WTC11 (cell line): ENCODE results near the gene CKAP2L. TPM values are rescaled to one million over a fixed set of nuclear protein-coding genes. Genes with fewer than 3 reads are reported as not detected.

ENCODE experiments used
- ATAC-seq: fragments of 200-7000 bp; cut with Tn5 transposase; 2 replicates; pipeline ENCODE4 v1.10.0; 2021; ENCODE audit warnings: mild to moderate bottlenecking, moderate library complexity
- CTCF ChIA-PET: fragments of 300-600 bp; sonication (Branson Sonifier 250); formaldehyde crosslinking; loops from one replicate; lab custom pipeline; 2021; ENCODE audit warnings: antibody characterized with exemption; lab: Charles Lee
- POLR2A ChIA-PET: fragments of 350-600 bp; sonication (Branson Sonifier 250); formaldehyde crosslinking; loops from one replicate; lab custom pipeline; 2021; ENCODE audit warnings: antibody characterized with exemption; lab: Charles Lee
- DNase-seq: peaks from one replicate; pipeline ENCODE4 v3.0.0; 2021; ENCODE audit warnings: low spot score
- H3K27ac Mint-ChIP-seq: 2 replicates; pipeline ENCODE4 v1.8.0; 2021; ENCODE audit warnings: mixed read lengths
- H3K27me3 Mint-ChIP-seq: 2 replicates; pipeline ENCODE4 v1.8.0; 2021; ENCODE audit warnings: low read depth, mild to moderate bottlenecking, moderate library complexity, mixed read lengths
- H3K36me3 Mint-ChIP-seq: 2 replicates; pipeline ENCODE4 v1.8.0; 2021; ENCODE audit warnings: mixed read lengths
- H3K4me1 Mint-ChIP-seq: 2 replicates; pipeline ENCODE4 v1.8.0; 2022; ENCODE audit warnings: mixed read lengths
- H3K4me3 Mint-ChIP-seq: 2 replicates; pipeline ENCODE4 v1.8.0; 2021; ENCODE audit warnings: mild to moderate bottlenecking, moderate library complexity, mixed read lengths
- H3K9me3 Mint-ChIP-seq: 2 replicates; pipeline ENCODE4 v1.8.0; 2021; ENCODE audit warnings: mixed read lengths
- AR ChIP-seq: fragments of 250-450 bp; sonication (Bioruptor Pico); IDR thresholded peaks from 2 replicates; pipeline ENCODE4 v1.9.0; 2021; ENCODE audit warnings: mild to moderate bottlenecking
- CDX4 ChIP-seq: fragments of 250-450 bp; sonication (Bioruptor Pico); IDR thresholded peaks from 2 replicates; pipeline ENCODE4 v1.9.0; 2021; ENCODE audit warnings: moderate library complexity, mild to moderate bottlenecking, inconsistent platforms, borderline replicate concordance
- CREB1 ChIP-seq: sonication (generic); formaldehyde crosslinking; IDR thresholded peaks from 2 replicates; pipeline ENCODE4 v1.8.0; 2023; ENCODE audit warnings: mild to moderate bottlenecking, missing genetic modification reagents
- ELF4 ChIP-seq: sonication (generic); formaldehyde crosslinking; IDR thresholded peaks from 2 replicates; pipeline ENCODE4 v1.8.1; 2022; ENCODE audit warnings: low read depth, mild to moderate bottlenecking, moderate library complexity, missing genetic modification reagents
- ESRRA ChIP-seq: sonication (generic); formaldehyde crosslinking; IDR thresholded peaks from 2 replicates; pipeline ENCODE4 v1.8.1; 2022; ENCODE audit warnings: mild to moderate bottlenecking, missing genetic modification reagents, borderline replicate concordance
- ETV6 ChIP-seq: sonication (generic); formaldehyde crosslinking; IDR thresholded peaks from 2 replicates; pipeline ENCODE4 v1.8.1; 2022; ENCODE audit warnings: mild to moderate bottlenecking, missing genetic modification reagents
- FOXP1 ChIP-seq: sonication (generic); formaldehyde crosslinking; IDR thresholded peaks from 2 replicates; pipeline ENCODE4 v1.8.0; 2022; ENCODE audit warnings: missing genetic modification reagents, mild to moderate bottlenecking, moderate library complexity, borderline replicate concordance
- JAZF1 ChIP-seq: fragments of 250-450 bp; sonication (Bioruptor Pico); IDR thresholded peaks from 2 replicates; pipeline ENCODE4 v1.9.0; 2021; ENCODE audit warnings: moderate library complexity, mild to moderate bottlenecking, inconsistent platforms
- MAX ChIP-seq: sonication (generic); formaldehyde crosslinking; IDR thresholded peaks from 2 replicates; pipeline ENCODE4 v1.8.0; 2022; ENCODE audit warnings: mild to moderate bottlenecking, missing genetic modification reagents
- PRRX2 ChIP-seq: fragments of 250-450 bp; sonication (Bioruptor Pico); IDR thresholded peaks from 2 replicates; pipeline ENCODE4 v1.8.0; 2021; ENCODE audit warnings: mild to moderate bottlenecking
- SOX15 ChIP-seq: fragments of 250-450 bp; sonication (Bioruptor Pico); IDR thresholded peaks from 2 replicates; pipeline ENCODE4 v1.9.0; 2021; ENCODE audit warnings: mild to moderate bottlenecking
- TCF7 ChIP-seq: sonication (generic); formaldehyde crosslinking; IDR thresholded peaks from 2 replicates; pipeline ENCODE4 v1.8.0; 2022; ENCODE audit warnings: mild to moderate bottlenecking, low read depth, missing genetic modification reagents, moderate library complexity
- TEAD1 ChIP-seq: sonication (generic); formaldehyde crosslinking; IDR thresholded peaks from 2 replicates; pipeline ENCODE4 v1.8.0; 2022; ENCODE audit warnings: mild to moderate bottlenecking, missing genetic modification reagents
- TEAD4 ChIP-seq: sonication (generic); formaldehyde crosslinking; IDR thresholded peaks from 2 replicates; pipeline ENCODE4 v1.8.0; 2022; ENCODE audit warnings: mild to moderate bottlenecking, missing genetic modification reagents
- ZBTB21 ChIP-seq: sonication (generic); formaldehyde crosslinking; IDR thresholded peaks from 2 replicates; pipeline ENCODE4 v1.8.1; 2023; ENCODE audit warnings: mild to moderate bottlenecking, missing genetic modification reagents, borderline replicate concordance
- ZNF232 ChIP-seq: sonication (generic); formaldehyde crosslinking; IDR thresholded peaks from 2 replicates; pipeline ENCODE4 v1.8.0; 2022; ENCODE audit warnings: mild to moderate bottlenecking, missing genetic modification reagents
- ZNF263 ChIP-seq: sonication (generic); formaldehyde crosslinking; IDR thresholded peaks from 2 replicates; pipeline ENCODE4 v1.8.1; 2022; ENCODE audit warnings: low read depth, mild to moderate bottlenecking, moderate library complexity, missing genetic modification reagents
- ZNF396 ChIP-seq: fragments of 250-450 bp; sonication (Bioruptor Pico); IDR thresholded peaks from 2 replicates; pipeline ENCODE4 v1.8.0; 2021; ENCODE audit warnings: mild to moderate bottlenecking, moderate library complexity, borderline replicate concordance
- ZNF423 ChIP-seq: fragments of 250-450 bp; sonication (Bioruptor Pico); IDR thresholded peaks from 2 replicates; pipeline ENCODE4 v2.1.2; 2022; ENCODE audit warnings: mild to moderate bottlenecking, moderate library complexity
- total RNA-seq: library from RNA; stranded (reverse); gene quantifications from 3 replicates; pipeline ENCODE4 v1.2.3, GENCODE V29; 2021
- TF ChIP-seq, protein P1 (sequence below): fragments of 200-600 bp; IDR thresholded peaks from 2 replicates; pipeline ENCODE4 v1.8.0; 2022; ENCODE audit warnings: antibody characterized with exemption
- TF ChIP-seq, protein P2 (sequence below): sonication (generic); formaldehyde crosslinking; IDR thresholded peaks from 2 replicates; pipeline ENCODE4 v1.8.1; 2022; ENCODE audit warnings: missing genetic modification reagents, borderline replicate concordance
- TF ChIP-seq, protein P3 (sequence below): sonication (generic); formaldehyde crosslinking; IDR thresholded peaks from 2 replicates; pipeline ENCODE4 v1.8.0; 2023; ENCODE audit warnings: missing genetic modification reagents, mild to moderate bottlenecking, borderline replicate concordance

The CKAP2L gene
- total RNA-seq, 1 experiment from 2014 or later = 25.6 TPM

- no peak for TF ChIP-seq ZBTB21
Observed at GRCh38 chr2:112730791-112731190, 33.6 kb downstream of the CKAP2L start (continued).

DNA sequence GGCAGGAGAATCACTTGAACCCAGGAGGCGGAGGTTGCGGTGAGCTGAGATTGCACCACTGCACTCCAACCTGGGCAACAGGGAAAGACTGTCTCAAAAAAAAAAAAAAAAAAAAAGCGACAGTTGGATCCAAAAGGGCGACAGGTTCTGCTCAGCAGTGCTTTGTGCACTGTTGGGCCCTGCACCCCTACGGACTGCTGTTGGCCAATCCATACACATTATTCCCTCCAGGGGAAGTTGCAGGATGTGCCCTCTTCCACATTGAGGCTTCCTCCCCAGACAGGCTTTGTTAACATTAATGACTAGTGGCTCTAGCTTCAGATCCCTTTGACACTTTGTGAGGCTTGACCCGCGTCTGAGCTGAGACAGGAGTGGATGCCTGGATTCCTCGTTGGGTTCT is 34.2 kb downstream of the CKAP2L start:
- Mint-ChIP-seq H3K4me1 (peaks cover 8% of the 10 kb centered on the region; the same call in 1 of the 2 replicates), H3K4me3 (no peak overlapping the region), H3K9me3 (no peaks in the 10 kb centered on the region), H3K36me3 (no peaks in the 10 kb centered on the region), H3K27ac (no peak overlapping the region), H3K27me3 (no peaks in the 10 kb centered on the region)
- TF ChIP-seq AR (CRISPR knock-in tag) (no peak), SOX15 (CRISPR knock-in tag) (no peak), ZNF396 (CRISPR knock-in tag) (no peak), ELF4 (no peak), CREB1 (CRISPR knock-in tag) (no peak), ZNF232 (CRISPR knock-in tag) (no peak), TCF7 (CRISPR knock-in tag) (no peak), PRRX2 (CRISPR knock-in tag) (no peak), JAZF1 (no peak), ETV6 (CRISPR knock-in tag) (no peak), TEAD4 (CRISPR knock-in tag) (no peak)
- TF ChIP-seq, protein P1, sequence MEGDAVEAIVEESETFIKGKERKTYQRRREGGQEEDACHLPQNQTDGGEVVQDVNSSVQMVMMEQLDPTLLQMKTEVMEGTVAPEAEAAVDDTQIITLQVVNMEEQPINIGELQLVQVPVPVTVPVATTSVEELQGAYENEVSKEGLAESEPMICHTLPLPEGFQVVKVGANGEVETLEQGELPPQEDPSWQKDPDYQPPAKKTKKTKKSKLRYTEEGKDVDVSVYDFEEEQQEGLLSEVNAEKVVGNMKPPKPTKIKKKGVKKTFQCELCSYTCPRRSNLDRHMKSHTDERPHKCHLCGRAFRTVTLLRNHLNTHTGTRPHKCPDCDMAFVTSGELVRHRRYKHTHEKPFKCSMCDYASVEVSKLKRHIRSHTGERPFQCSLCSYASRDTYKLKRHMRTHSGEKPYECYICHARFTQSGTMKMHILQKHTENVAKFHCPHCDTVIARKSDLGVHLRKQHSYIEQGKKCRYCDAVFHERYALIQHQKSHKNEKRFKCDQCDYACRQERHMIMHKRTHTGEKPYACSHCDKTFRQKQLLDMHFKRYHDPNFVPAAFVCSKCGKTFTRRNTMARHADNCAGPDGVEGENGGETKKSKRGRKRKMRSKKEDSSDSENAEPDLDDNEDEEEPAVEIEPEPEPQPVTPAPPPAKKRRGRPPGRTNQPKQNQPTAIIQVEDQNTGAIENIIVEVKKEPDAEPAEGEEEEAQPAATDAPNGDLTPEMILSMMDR = no peak
- ChIA-PET POLR2A (no interaction called here), CTCF (interaction anchor here (1.1 to 6.3 kb wide), 6 partner anchors 19 to 228 kb away, joined by 3 to 64 read pairs (median 4); partner anchors contain the start of gene SLC20A1)
- DNase-seq = no peak
- ATAC-seq = no peak

DNA sequence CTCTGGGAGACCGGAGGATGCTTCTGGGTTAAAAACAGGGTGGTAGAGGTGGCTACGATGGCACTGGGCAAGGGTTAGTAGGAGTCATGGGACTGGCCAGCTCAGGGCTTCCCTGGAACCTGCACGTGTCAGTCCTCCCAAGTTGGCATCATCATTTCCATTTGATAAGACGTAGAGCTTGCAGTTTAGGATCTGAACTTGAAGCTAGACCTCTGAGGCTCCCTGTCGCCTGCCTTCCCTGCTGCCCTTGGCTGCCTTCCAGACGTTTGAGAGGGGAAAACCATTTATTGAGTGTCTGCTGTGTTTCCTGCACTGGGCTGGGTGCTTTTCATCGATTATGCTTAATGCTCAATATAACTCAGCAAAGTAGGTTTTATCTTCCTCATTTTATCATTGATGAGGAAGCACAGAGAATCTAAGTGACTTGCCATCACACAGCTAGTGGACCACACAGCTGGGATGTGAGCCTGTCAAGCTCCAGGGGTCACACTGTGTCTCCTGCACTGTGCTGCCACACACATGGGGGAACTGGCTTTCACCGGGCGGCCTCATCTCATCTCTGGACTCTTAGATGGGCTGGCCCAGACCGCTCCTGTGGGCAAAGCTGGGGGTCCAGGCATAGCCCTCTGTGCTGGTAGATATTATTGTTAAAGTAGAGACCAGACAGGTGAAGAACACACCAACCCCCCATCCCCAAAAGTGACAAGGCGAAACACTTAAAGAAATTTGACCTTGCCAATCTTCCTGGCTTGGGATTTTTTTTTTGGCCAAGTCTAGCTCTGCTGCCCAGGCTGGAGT is 35.8 kb downstream of the CKAP2L start:
- no peak for ATAC-seq
- DNase-seq = no peak
- Mint-ChIP-seq H3K4me1 (peaks cover 8% of the 10 kb centered on the region; the same call in 1 of the 2 replicates), H3K4me3 (no peak overlapping the region), H3K27ac (no peak overlapping the region), H3K9me3 (no peaks in the 10 kb centered on the region), H3K36me3 (no peaks in the 10 kb centered on the region), H3K27me3 (no peaks in the 10 kb centered on the region)
- CTCF ChIA-PET = interaction anchor here (1.2 to 8.7 kb wide), 7 partner anchors 20 to 231 kb away, joined by 3 to 143 read pairs (median 11); no protein-coding TSS in a partner anchor
- POLR2A ChIA-PET = no interaction called here
- TF ChIP-seq TEAD4 (CRISPR knock-in tag) (no peak), ESRRA (CRISPR knock-in tag) (no peak), TEAD1 (CRISPR knock-in tag) (no peak), ZNF263 (CRISPR knock-in tag) (no peak), ZNF423 (no peak), FOXP1 (CRISPR knock-in tag) (no peak), ETV6 (CRISPR knock-in tag) (no peak), CDX4 (CRISPR knock-in tag) (no peak), MAX (CRISPR knock-in tag) (no peak)
- TF ChIP-seq, protein P2, sequence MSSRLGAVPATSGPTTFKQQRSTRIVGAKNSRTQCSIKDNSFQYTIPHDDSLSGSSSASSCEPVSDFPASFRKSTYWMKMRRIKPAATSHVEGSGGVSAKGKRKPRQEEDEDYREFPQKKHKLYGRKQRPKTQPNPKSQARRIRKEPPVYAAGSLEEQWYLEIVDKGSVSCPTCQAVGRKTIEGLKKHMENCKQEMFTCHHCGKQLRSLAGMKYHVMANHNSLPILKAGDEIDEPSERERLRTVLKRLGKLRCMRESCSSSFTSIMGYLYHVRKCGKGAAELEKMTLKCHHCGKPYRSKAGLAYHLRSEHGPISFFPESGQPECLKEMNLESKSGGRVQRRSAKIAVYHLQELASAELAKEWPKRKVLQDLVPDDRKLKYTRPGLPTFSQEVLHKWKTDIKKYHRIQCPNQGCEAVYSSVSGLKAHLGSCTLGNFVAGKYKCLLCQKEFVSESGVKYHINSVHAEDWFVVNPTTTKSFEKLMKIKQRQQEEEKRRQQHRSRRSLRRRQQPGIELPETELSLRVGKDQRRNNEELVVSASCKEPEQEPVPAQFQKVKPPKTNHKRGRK (CRISPR knock-in tag) = no peak
- TF ChIP-seq, protein P3, sequence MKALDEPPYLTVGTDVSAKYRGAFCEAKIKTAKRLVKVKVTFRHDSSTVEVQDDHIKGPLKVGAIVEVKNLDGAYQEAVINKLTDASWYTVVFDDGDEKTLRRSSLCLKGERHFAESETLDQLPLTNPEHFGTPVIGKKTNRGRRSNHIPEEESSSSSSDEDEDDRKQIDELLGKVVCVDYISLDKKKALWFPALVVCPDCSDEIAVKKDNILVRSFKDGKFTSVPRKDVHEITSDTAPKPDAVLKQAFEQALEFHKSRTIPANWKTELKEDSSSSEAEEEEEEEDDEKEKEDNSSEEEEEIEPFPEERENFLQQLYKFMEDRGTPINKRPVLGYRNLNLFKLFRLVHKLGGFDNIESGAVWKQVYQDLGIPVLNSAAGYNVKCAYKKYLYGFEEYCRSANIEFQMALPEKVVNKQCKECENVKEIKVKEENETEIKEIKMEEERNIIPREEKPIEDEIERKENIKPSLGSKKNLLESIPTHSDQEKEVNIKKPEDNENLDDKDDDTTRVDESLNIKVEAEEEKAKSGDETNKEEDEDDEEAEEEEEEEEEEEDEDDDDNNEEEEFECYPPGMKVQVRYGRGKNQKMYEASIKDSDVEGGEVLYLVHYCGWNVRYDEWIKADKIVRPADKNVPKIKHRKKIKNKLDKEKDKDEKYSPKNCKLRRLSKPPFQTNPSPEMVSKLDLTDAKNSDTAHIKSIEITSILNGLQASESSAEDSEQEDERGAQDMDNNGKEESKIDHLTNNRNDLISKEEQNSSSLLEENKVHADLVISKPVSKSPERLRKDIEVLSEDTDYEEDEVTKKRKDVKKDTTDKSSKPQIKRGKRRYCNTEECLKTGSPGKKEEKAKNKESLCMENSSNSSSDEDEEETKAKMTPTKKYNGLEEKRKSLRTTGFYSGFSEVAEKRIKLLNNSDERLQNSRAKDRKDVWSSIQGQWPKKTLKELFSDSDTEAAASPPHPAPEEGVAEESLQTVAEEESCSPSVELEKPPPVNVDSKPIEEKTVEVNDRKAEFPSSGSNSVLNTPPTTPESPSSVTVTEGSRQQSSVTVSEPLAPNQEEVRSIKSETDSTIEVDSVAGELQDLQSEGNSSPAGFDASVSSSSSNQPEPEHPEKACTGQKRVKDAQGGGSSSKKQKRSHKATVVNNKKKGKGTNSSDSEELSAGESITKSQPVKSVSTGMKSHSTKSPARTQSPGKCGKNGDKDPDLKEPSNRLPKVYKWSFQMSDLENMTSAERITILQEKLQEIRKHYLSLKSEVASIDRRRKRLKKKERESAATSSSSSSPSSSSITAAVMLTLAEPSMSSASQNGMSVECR (CRISPR knock-in tag) = no peak
